Right lobe of liver (tissue), 6 donors: ENCODE results near the gene RNF26. TPM values are rescaled to one million over a fixed set of nuclear protein-coding genes. Genes with fewer than 3 reads are reported as not detected.
"Not testable (repeated sequence)": the region's sequence is repeated elsewhere in the genome, so short reads cannot be mapped to it uniquely, and the experiment has no call there.

Source experiments
- ATAC-seq, 4 donors: fragments of 200-7000 bp; cut with Tn5 transposase; one replicate each; pipeline ENCODE4 v1.9.1; 2020; ENCODE audit warnings: mild to moderate bottlenecking in 4 of 4, moderate library complexity in 4 of 4
- DNase-seq, 3 donors: peaks; one replicate each; pipeline ENCODE4 v3.0.0-alpha.2; 2020
- H3K27ac ChIP-seq, 3 donors: fragments of 200-600 bp; one replicate each; pipeline ENCODE4 v1.8.0; 2022
- H3K27me3 ChIP-seq, 2 donors: fragments of 200-600 bp; one replicate each; pipeline ENCODE4 v1.8.0; 2022
- H3K36me3 ChIP-seq, 4 donors: fragments of 200-600 bp; sonication (generic) in 1 of 4; one replicate each; pipeline versions ENCODE4 v1.5.1 to v1.8.0; 2017 to 2022; ENCODE audit warnings: control low read depth in 1 of 4
- H3K4me1 ChIP-seq, 4 donors: fragments of 200-600 bp; sonication (generic) in 1 of 4; one replicate each; pipeline versions ENCODE4 v1.5.1 to v1.8.0; 2017 to 2022; ENCODE audit warnings: control low read depth in 1 of 4
- H3K4me3 ChIP-seq, 3 donors: fragments of 200-600 bp; one replicate each; pipeline ENCODE4 v1.8.0; 2022
- H3K9me3 ChIP-seq, 4 donors: fragments of 200-600 bp; sonication (generic) in 1 of 4; one replicate each; pipeline versions ENCODE4 v1.5.1 to v1.8.0; 2017 to 2022; ENCODE audit warnings: control low read depth in 1 of 4
- POLR2A ChIP-seq: fragments of 450-650 bp; IDR thresholded peaks from one replicate; pipeline ENCODE4 v1.6.1; 2017; ENCODE audit warnings: antibody characterized with exemption, mild to moderate bottlenecking
- WGBS: methylation state at CpG from one replicate; pipeline ENCODE4 v1.1.6; 2018; ENCODE audit warnings: low coverage, low lambda C conversion rate; ENCODE audit not compliant: insufficient coverage; ENCODE audit errors: missing lambda C conversion rate; 5-methylcytosine and 5-hydroxymethylcytosine counted together
- intact Hi-C, 2 donors: fragments of 100-400 bp; cut with DNase I; formaldehyde crosslinking; loops; one replicate each; pipeline versions ENCODE4 v1.11.2 to v1.14.1; 2022
- total RNA-seq, 6 experiments: library from RNA; depleted of rRNA in 2 of 6; stranded (reverse); fragments of >200 nt in 2 of 6; fragmentation: NEBNext Ultra II Directional in 3 of 6; extraction: Animal tissue kit (Norgen Biotek cat#: 25700) in 3 of 6; gene quantifications; one replicate each; pipeline versions ENCODE4 v1.1.0 to v1.2.4, GENCODE V29; 2016 to 2023
- TF ChIP-seq, protein P1 (sequence below), 4 donors: fragments of 200-600 bp in 3 of 4; fragments of 450-650 bp in 1 of 4; IDR thresholded peaks; one replicate each; pipeline versions ENCODE4 v1.5.1 to v1.8.0; 2016 to 2022; ENCODE audit warnings: antibody characterized with exemption in 4 of 4, mild to moderate bottlenecking in 2 of 4
- donor health status: DM: no; HTN: yes; CAD: no.
- donor health status: DM: no; HTN: no; CAD: no.
- donor health status: DM: no; HTN: no; CAD: no.
- donor health status: DM: no; HTN: yes; CAD: no.
- donor health status: DM: no; HTN: yes; CAD: no.

The RNF26 gene
- total RNA-seq, 6 experiments from 2014 or later: 12.9 to 18.1 (median 15.1) TPM

- TF ChIP-seq POLR2A: no peak
- TF ChIP-seq, protein P1, sequence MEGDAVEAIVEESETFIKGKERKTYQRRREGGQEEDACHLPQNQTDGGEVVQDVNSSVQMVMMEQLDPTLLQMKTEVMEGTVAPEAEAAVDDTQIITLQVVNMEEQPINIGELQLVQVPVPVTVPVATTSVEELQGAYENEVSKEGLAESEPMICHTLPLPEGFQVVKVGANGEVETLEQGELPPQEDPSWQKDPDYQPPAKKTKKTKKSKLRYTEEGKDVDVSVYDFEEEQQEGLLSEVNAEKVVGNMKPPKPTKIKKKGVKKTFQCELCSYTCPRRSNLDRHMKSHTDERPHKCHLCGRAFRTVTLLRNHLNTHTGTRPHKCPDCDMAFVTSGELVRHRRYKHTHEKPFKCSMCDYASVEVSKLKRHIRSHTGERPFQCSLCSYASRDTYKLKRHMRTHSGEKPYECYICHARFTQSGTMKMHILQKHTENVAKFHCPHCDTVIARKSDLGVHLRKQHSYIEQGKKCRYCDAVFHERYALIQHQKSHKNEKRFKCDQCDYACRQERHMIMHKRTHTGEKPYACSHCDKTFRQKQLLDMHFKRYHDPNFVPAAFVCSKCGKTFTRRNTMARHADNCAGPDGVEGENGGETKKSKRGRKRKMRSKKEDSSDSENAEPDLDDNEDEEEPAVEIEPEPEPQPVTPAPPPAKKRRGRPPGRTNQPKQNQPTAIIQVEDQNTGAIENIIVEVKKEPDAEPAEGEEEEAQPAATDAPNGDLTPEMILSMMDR (IDR thresholded peaks at IDR 0.05): no peak
- ATAC-seq: no peak
Observed at GRCh38 chr11:119380827-119381180, 46.5 kb downstream of the RNF26 start.

GRCh38 chr11:119381181-119381988 lies 47.1 kb downstream of the RNF26 start, which contains the start of gene USP2:
Gene USP2, minus strand, starts transcription at chr11:119381690. Its CDS starts 8,210 bp downstream, at chr11:119373480.
- Histone ChIP-seq H3K4me1 (peaks cover 0 to 15% (median under 1%) of the 10 kb centered on the region in 4 donors), H3K4me3 (peak within 1 kb of the TSS; percentile 42 to 53 (median 48)), H3K27me3 (no peaks in the 10 kb centered on the region), H3K9me3 (no peaks in the 10 kb centered on the region), H3K36me3 (no peaks in the 10 kb centered on the region), H3K27ac (peak within 1 kb of the TSS in 2 of 3 donors; percentile 34 to 47)
- ATAC-seq: peak; percentile 97
- TF ChIP-seq, protein P1 (IDR thresholded peaks at IDR 0.05): peak; percentile 92 to 96 (median 94)
- TF ChIP-seq POLR2A: peak; percentile 54
- intact Hi-C loops: no loop called here
- peak; percentile 97 to 98 (median 97) for DNase-seq
- 0% methylated on average over 22 of the region's 54 CpGs for WGBS

More at GRCh38 chr11:119380827-119381180, 46.5 kb downstream of the RNF26 start:
- H3K9me3 ChIP-seq: no peaks in the 10 kb centered on the region
- H3K27me3 ChIP-seq: no peaks in the 10 kb centered on the region
- DNase-seq: no peak
- H3K36me3 ChIP-seq: no peaks in the 10 kb centered on the region
- intact Hi-C loops: no loop called here
- H3K4me3 ChIP-seq: peak overlapping the region; percentile 42 to 53 (median 48)
- WGBS: 10% methylated on average over 10 of the region's 10 CpGs
- H3K27ac ChIP-seq: peak overlapping the region in 1 of 3 donors; percentile 47
- peaks cover 0 to 21% (median 4%) of the 10 kb centered on the region in 4 donors for H3K4me1 ChIP-seq

DNA sequence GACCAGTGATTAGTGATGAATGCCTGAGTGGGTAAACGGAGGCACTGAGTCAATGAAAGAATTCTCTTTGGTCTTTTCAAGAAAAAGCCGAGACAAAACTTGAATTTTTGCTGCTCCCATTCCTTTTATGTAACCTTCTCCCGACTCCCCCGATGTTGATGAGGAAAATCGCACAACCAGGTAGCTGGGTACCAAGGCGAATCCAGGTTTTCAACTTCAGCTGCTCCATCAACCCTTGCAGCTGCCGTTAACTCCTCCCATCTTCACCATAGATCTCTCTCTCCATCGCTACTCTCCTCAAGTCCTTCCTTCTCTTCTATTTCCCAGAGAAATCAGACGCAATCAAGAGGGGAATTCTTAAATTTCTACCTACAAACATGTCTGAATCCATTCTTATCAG lies 47.8 kb downstream of the RNF26 start:
- Histone ChIP-seq H3K27me3 (no peaks in the 10 kb centered on the region), H3K4me1 (peaks cover 0 to 11% (median 0%) of the 10 kb centered on the region in 4 donors), H3K27ac (peak overlapping the region in 1 of 3 donors; percentile 25), H3K9me3 (no peaks in the 10 kb centered on the region), H3K4me3 (peak overlapping the region; percentile 32 to 53 (median 48)), H3K36me3 (no peaks in the 10 kb centered on the region)
- DNase-seq (no peak), ATAC-seq (no peak)
- 9% methylated on average over 9 of the region's 9 CpGs for WGBS
- intact Hi-C loops: no loop called here
- TF ChIP-seq, protein P1 (IDR thresholded peaks at IDR 0.05): no peak
- no peak for TF ChIP-seq POLR2A

- intact Hi-C loops: not testable (repeated sequence)
- WGBS: 85% methylated on average over 11 of the region's 14 CpGs
Observed at GRCh38 chr11:119382513-119382912, 48.2 kb downstream of the RNF26 start.

GRCh38 chr11:119384332-119384731 lies 50.0 kb downstream of the RNF26 start:
- Histone ChIP-seq H3K27me3 (no peaks in the 10 kb centered on the region), H3K4me3 (no peak overlapping the region), H3K36me3 (no peaks in the 10 kb centered on the region), H3K9me3 (no peaks in the 10 kb centered on the region), H3K4me1 (peaks cover 0 to 11% (median 0%) of the 10 kb centered on the region in 4 donors), H3K27ac (no peak overlapping the region)
- WGBS: 80% methylated on average over 2 of the region's 2 CpGs
- intact Hi-C loops: no loop called here
- DNase-seq (no peak), ATAC-seq (no peak)
- no peak for TF ChIP-seq POLR2A
- TF ChIP-seq, protein P1 (IDR thresholded peaks at IDR 0.05): no peak

More at GRCh38 chr11:119382513-119382912, 48.2 kb downstream of the RNF26 start:
- not testable (repeated sequence) for H3K36me3 ChIP-seq, ATAC-seq, H3K27ac ChIP-seq, DNase-seq, H3K4me3 ChIP-seq, H3K9me3 ChIP-seq, H3K27me3 ChIP-seq
- H3K4me1 ChIP-seq: peaks cover 0 to 11% (median 0%) of the 10 kb centered on the region in 4 donors
